Omental fat pad (tissue), 4 donors: ENCODE results near the gene THEMIS. TPM values are rescaled to one million over a fixed set of nuclear protein-coding genes. Genes with fewer than 3 reads are reported as not detected.

Experiments
- ATAC-seq: fragments of 150-250 bp; one replicate; pipeline ENCODE4 v1.9.1; 2016; ENCODE audit warnings: mild to moderate bottlenecking, moderate library complexity; ENCODE audit not compliant: low FRiP score
- DNase-seq: peaks from one replicate; pipeline ENCODE4 v3.0.0-alpha.2; 2019; ENCODE audit warnings: low spot score
- total RNA-seq, 4 donors: library from RNA; depleted of rRNA; stranded (reverse); fragments of >200 nt; gene quantifications; one replicate each; pipeline ENCODE4 v1.1.0, GENCODE V29; 2016
- TF ChIP-seq, protein P1 (sequence below), 3 donors: fragments of 450-650 bp; IDR thresholded peaks; one replicate each; pipeline ENCODE4 v1.5.1; 2016 to 2017; ENCODE audit warnings: antibody characterized with exemption in 3 of 3, mild to moderate bottlenecking in 3 of 3, moderate library complexity in 2 of 3

Gene THEMIS
- total RNA-seq, 4 donors from 2014 or later, result 0.56 to 1.7 (median 1.4) TPM

DNA sequence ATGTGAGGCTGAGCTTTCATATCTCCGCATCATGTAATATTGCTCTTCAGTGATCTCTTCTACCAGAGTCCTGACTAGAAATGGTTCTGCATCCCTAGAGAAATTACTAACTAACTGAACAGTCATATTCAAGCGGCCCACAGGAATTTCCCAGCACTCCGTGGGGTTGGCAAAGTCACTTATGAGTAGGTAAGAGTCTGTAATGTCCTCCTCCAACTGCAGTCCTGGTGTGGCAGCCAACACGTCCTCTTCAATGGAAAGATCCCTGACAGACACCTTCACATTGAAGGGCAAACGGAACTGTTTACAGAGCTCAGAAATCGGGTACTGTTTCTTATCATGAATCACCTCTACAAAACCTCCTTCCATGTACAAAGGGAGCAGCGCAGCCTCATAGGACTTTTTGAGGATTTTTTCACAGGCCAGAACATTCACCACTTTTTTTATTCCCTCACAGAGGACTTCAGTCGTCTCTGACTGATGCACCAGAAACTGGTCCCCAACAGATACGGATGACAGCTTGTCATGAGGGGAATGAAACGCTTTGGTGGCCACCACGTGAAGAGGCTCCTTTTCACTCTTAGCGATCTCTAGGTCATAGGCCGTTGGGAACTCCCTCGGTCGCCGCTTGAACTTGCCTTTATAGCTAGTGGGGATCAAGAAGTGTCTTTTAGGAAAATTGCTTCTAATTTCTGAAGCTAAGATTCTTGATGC is 87.7 kb downstream of the THEMIS start:
- no peak for ATAC-seq
- TF ChIP-seq, protein P1, sequence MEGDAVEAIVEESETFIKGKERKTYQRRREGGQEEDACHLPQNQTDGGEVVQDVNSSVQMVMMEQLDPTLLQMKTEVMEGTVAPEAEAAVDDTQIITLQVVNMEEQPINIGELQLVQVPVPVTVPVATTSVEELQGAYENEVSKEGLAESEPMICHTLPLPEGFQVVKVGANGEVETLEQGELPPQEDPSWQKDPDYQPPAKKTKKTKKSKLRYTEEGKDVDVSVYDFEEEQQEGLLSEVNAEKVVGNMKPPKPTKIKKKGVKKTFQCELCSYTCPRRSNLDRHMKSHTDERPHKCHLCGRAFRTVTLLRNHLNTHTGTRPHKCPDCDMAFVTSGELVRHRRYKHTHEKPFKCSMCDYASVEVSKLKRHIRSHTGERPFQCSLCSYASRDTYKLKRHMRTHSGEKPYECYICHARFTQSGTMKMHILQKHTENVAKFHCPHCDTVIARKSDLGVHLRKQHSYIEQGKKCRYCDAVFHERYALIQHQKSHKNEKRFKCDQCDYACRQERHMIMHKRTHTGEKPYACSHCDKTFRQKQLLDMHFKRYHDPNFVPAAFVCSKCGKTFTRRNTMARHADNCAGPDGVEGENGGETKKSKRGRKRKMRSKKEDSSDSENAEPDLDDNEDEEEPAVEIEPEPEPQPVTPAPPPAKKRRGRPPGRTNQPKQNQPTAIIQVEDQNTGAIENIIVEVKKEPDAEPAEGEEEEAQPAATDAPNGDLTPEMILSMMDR (IDR thresholded peaks at IDR 0.05), result no peak
- DNase-seq, result no peak

DNA sequence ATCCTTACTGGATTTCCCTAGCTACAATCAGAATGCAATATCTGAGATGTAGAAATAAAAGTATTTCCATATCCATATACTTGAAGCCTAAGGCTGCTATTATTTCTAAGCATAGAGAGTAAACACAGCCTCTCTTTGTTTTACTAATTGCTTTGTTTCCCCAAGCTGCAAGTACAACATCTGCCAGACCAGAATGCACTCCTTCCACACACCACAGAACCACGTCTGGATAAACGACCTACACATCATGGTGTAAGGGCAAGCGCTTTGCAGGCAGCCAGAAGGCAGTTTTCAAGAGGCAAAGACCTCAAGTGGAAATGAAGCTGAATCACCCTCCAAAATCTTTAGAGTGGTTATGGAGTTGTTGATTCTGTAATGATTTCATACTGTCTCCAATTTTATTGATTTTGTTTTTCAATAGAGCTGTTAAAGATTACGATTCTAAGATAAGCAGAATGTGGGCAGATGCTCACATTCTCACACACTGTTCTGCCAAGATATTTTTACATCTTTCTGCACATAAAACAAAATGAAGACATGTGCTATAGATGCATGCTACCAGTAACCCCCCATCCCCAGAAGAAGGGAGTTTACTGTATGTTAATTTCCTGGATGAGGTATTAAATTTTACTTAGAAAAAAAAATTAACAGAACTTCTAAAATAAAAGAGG is 88.8 kb downstream of the THEMIS start:
- TF ChIP-seq, protein P1 (IDR thresholded peaks at IDR 0.05), result no peak
- DNase-seq (no peak), ATAC-seq (no peak)

DNA sequence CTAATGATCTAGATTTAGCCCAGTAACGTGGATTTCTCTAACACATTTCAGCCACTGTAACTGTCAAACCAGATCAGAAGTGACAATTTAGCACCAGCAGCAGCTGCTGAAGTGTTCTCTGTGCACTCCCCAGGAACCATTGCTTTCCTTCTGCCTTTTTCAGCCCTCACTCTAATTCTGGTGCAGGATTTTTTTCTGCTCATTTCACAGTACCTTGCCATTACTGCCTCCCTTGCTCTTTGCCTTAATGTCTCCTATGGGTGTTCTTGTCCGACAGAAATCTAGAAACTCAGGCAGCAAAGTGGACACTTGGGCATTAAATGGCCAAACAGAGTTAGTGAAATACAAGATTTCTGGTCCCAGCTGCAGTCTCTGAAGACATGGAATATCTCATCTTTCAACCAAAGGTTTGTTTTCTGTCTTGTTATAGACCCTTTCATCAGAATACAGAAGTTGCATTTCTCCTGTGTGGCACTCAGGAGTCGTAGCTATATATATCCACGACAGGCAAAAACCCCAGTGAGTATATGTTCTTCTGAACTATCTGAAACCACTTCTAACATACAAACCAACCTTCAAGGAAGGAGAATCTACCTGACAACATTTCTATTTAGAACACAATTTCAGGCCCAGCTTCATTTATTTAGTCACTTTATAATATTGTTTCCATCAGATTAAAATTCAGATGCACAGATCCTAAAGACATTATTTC is 92.9 kb downstream of the THEMIS start:
- no peak for ATAC-seq
- TF ChIP-seq, protein P1 (IDR thresholded peaks at IDR 0.05), result no peak
- no peak for DNase-seq

DNA sequence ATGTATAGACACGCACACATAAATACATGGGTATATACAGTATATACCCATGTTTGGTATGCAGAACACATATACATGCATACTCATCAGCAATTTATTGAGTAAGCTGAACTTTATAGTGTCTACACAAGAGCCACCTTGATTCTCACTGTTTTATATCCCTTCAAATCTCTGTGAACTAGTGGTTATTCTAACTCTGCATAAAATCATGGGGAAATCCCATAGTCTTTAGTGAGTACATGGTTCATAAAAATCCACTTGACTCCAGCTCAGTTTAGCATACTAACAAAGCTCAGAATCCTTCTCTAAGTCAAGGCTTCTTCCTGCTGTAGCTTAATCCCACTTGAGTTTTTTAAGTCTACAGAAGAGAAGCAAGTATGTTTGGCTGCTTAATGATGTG is 104.1 kb downstream of the THEMIS start:
- TF ChIP-seq, protein P1 (IDR thresholded peaks at IDR 0.05), result no peak
- DNase-seq (no peak), ATAC-seq (no peak)

DNA sequence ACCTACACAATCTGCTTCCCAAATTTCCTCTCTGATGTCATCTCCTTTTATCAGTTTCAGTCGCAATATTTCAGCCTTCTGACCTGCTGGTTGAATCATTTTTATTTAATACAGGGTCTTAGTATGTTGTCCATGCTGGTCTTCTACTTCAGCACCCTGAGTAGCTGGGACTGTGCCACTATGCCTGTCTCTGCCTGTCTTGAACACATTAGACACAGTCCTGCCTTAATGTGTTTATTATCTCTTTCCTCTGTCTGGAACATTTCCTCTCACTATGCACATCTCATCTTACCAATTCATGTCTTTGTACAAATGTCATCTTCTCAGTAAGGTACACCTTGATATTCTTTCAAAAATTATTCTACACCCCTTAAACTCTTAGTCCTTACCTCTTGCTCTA is 106.5 kb downstream of the THEMIS start:
- ATAC-seq, result no peak
- no peak for DNase-seq
- TF ChIP-seq, protein P1 (IDR thresholded peaks at IDR 0.05), result no peak

DNA sequence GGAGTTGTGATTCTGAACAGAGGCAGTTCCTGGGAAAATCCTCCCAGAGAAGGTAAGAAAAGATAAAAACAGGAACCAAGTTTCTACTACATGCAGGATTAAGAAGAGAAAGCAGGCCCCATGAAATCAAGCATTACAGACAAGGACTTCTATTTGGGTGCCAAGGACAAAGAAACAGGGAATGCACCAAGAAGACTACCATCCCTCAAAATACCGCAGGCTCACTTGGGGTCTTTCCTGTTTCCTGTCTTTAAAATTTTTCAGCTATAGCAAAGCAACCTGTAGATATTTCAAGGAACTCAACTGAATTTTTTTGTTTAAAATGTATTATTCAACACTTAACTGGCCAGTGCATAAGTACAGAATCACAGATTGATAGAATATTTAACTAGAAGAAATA is 107.5 kb downstream of the THEMIS start:
- DNase-seq (no peak), ATAC-seq (no peak)
- TF ChIP-seq, protein P1 (IDR thresholded peaks at IDR 0.05), result no peak
